NCI-H82 treated with DMSO at 0.1 percent for 48 hours (cell line): ENCODE results near the gene SMAD3.

Experiments
- DNase-seq: peaks from one replicate; lab custom pipeline; 2025; ENCODE audit not compliant: unreplicated experiment; lab: John Stamatoyannopoulos, UW

SMAD3 gene

DNA sequence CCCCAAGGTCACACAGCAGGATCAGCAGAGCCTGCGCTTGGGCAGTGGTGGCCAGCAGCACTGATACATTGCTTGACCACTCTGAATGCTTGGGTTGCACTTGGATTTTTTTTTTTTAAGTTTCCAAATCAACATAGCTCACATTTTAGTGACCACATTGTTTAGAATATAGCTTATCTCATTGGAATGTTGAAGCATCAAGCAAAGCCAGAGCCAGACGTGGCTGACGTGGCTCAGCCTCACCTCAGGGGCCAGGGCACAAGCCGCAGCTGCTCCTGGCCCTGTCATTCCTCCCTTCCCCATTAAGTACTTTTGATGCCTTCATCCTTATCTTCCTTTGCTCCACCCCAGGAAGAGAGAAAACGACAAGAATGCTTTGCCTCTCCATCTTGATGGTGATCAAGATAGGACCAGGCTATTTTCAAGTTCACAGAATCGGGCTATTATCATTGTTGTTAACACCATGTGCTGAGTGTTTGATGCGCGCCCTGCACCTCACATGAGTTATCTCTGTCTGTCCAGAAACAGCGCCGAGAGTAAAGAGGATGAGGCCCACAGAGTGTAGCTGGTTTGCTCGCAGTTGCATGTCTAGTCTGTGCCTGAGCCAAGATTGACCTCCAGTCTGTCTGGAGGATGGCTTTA lies 113.3 kb downstream of the SMAD3 start:
- no peak for DNase-seq

DNA sequence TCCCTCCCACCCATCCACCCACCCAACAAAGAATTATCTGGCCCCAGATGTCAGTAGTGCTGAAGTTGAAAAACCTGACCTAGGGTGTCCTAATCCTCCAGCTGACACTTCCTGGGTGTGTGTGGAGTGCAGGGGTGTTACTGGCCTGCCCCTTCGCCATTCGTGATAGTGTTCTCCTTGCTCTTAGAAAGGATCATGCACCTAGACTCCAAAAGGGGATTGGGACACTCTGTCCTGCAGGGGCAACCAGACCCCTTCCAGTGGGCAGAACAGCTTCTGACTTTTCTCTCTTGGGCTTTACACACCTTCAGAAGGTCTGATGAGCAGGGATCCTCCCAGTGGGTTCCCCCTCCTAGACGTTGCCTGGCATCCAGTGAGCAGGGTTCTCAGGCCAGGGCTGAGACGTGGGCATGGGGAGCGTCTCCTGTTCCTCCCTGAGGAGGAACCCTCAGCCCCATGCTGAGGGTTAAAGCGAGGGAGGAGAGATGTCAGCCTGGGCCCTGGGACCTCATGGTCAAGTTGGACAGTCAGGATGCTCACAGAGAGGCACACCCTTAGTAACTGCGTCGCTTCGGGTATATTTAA lies 114.1 kb downstream of the SMAD3 start:
- DNase-seq, result no peak

DNA sequence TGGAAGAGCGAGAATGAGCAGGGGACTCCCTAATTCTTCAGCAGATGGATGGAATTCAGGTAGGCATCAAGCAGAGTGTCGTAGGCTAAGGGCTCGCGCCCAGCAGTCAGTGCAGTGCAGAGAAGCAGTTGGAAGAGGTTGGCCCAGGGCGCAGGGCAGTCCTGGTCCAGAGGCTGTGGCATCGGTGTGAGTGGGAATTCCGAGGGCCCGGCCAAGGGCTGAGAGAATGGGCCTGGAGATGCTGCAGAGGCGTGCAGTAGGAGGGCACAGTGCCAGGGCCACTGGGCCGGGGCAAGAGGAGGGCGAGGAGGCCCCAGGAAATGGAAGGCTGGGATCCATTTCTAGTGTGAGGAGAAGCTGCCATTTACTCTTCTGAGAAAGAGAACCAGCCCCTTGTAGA lies 114.6 kb downstream of the SMAD3 start:
- DNase-seq, result no peak

DNA sequence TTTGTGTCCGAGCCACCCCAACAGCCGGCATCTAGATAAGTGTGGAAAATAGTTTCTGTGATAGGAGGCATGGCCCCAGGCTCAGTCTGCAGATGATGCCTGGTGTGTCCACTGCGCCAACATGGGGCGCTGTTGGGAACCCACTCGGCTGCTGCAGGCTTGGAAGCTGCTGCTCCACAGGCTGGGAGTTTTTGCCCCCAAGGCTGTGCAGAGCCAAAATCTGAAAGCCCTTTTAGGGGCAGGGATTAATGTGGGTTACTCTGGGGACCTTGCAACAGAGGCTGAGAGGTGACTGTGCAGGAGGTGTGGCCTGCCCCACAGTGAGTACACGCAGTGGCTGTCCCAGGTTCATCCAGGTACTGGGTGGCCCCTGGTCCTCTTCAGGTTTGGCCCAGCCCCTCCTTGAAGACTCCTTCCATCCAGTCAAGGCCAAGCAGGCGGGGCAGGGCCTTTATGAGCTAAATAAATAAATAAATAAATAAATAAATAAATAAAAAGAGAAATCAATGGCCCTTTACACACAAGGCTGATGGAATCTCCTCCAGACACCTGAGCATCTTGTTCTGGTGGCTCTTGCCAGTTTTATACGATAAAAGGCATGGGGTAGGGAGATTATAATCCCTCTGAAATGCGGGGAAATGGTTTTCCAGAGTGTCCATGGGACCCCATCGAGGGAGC lies 115.3 kb downstream of the SMAD3 start:
- DNase-seq, result no peak

DNA sequence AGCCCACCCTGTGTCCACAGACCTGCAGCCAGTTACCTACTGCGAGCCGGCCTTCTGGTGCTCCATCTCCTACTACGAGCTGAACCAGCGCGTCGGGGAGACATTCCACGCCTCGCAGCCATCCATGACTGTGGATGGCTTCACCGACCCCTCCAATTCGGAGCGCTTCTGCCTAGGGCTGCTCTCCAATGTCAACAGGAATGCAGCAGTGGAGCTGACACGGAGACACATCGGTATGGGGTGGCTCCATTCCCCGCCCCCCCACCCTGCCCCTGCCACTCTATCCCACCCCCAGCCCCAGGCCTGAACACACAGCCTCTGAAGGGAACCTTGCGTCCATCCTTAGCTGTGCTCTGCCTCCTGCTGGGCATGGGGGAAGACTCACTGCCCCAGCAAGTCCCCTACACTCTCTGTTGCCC lies 115.8 kb downstream of the SMAD3 start:
- no peak for DNase-seq

DNA sequence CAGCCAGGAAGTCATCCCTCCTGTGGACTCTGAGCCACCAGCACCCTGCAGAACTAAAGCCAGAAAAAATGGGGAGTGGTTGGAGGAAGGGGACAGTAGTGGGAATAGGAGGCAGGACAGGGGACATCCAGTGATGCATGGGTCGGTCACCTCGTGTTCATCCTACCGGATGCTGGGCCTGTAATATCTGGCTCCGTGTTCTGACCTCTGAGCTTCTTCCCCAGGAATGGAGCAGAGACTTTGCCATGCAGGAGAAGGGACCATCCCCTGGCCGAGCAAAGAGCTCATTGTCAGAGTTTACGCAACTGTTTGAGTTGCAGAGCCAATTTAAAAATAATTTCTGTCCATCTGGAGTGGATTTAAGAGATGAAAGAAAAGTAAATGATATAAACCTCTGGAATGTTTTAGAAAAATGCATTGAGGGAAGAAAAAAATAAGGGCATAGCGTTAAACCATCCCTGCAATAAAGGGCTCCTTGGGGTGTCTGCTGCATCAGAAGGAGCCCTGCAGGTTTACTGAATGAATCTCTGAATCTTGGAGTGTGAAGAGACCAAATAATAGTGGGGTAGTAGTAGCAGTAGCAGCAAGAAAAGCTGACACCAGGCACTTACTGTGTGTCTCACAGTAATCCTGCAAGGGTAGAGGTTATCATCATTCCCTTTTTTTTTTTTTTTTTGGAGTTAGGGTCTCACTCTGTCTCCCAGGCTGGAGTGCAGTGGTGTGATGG lies 118.2 kb downstream of the SMAD3 start:
- no peak for DNase-seq

DNA sequence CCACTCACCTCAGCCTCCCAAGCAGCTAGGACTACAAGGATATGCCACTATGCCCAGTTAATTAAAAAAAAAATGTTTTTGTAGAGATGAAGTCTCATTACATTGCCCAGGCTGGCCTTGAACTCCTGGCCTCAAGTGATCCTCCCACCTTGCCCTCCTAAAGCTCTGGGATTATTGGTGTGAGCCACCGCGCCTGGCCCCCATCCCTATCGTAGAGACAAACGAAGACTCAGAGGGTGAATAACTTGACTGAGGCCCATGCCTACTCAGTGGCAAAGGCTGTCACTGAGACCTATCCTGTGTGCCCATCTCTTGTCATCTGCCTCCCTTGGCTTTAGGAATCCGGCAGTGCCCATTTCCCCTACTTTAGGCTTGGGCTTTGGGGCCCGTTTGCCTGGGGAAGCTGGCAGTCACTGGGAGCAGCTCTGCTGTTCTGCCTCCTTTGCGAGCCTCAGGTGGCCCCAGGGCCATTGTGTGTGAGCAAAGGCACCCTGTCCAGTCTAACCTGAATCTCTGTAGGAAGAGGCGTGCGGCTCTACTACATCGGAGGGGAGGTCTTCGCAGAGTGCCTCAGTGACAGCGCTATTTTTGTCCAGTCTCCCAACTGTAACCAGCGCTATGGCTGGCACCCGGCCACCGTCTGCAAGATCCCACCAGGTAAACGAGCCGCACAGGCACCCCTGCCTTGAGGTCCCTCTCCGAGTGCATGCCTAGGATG lies 119.0 kb downstream of the SMAD3 start:
- DNase-seq, result no peak

DNA sequence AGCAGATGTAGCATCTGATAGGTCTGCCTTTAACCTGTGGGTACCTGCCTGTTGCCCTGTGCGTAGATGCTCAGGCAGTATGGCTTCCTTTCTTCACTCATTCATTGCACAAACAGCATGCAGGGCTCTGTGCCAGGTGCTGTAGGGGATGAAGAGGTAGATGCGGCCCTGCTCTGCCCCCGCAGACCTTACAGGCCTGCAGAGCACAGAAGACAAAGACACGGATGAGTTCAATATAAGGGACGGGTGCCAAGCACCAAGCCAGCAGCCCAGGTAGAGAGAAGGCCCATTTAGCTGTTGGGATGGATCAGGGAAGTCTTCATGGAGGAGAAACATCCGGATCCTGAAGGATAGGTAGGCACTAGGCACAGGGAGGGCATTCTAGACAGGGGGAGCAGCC lies 119.6 kb downstream of the SMAD3 start:
- no peak for DNase-seq

DNA sequence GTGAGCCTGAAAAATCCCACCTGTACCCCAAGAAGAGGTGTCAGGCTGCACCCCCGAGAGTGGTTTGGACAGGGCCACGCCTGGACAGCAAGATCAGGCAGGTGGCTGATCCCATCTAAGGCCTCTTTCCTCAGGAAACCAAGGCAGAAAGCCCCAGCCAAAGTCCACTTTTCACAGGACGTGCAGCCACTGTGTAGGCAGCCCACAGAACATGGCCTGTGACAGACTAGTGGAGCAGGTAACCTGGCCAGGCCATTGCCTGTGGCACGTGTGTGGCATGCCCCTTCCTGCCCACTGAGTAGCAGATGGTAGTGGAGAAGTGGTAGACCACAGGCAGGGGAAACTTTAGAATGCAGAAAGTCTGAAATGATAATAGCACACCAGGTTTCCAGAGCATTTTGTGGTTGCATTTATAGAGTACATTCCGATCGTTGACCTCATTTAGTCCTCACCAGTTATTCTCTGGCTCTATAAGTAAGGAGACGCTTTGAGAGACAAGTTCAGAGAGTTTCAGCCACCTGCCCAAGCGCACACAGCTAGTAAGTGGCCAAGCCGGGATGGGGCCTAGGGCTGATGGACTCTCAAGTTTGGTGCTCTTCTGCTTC lies 120.3 kb downstream of the SMAD3 start:
- no peak for DNase-seq

DNA sequence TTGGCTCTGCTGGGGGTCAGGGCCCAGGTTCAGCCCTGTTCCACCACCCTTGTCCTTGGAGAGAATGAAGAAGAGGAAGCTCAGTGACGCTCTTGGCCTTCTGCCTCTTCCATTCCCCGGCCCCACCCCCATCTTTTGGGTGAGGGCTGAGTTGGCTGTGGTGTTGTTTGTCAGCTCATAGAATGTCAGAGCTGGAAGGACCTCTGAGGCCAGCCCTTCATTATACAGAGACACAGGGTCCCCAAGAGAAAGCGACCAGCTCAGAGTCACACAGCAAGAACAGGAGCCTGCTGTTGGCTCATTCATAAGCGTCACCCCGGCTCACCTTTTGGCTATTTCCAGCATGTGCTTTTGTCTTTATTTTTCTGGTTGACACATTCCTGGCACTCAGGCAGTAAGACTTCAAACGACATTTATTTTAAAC lies 120.8 kb downstream of the SMAD3 start:
- DNase-seq, result no peak

DNA sequence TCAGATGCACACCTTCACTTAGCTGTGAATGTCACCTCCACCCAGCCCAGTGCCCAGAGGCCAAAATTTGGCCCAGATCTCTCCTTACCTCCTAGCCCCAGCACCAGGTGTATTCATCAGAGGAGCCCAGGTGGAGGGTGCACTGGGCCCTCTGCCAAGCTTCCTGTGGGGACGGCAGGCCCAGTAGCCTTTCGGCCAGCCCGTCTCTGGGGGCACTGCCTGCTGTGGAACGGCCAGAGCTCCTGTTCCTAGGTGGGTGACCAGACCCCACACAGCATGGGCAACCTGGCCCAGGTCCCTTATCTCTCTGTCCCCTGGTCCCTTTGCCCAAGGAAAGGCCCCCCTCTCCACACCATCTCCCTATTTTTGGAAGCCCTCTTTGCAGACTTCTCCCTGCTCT lies 121.3 kb downstream of the SMAD3 start:
- no peak for DNase-seq

DNA sequence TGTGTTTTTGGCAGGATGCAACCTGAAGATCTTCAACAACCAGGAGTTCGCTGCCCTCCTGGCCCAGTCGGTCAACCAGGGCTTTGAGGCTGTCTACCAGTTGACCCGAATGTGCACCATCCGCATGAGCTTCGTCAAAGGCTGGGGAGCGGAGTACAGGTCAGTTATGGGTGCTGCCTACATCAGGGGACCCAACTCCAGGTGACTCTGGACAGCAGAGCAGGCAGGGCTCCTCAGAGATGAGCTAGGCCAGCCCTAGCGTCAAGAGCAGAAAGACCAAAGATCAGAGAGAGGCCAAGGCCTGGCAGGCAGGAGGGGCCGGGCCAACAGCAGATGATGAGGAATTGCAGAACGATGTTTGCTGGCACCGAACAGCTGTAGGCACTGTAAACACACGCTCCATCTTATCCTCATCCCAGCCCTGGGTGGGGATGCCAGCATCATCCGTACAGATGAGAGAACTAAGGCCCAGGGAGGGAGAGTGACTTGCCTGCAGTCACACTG lies 122.0 kb downstream of the SMAD3 start:
- no peak for DNase-seq

DNA sequence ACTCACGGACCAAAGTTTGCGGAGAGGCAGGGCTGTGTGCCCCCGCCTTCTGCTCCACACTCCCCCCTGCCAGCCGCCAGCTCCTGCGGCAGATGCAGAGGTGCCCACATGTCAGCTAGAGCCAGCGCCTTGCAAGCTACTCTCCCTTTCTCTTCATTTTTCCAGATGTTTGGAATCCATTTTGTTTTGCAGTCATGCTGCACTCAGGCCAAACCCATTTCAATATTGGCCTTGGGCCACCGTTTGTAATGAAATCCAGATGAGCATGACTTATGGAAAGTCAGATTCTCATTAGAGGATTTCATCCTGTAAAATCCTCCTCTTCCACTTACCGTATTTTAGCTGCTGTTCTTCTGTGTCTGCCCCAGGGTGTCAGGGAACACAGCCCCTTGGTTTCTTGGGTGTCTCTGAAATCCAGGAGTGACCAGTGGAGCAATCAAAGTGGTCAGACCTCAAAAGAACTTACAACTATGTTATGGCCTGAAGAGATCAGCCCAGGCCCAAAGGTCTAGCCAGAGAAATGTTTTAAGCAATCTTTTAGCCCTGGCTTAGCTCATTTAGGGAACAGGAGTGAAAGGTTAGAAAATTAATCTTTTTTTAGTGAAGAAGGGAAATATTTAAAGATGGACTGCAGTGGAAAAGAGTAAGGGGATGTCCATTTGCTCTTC lies 123.3 kb downstream of the SMAD3 start:
- DNase-seq, result no peak

DNA sequence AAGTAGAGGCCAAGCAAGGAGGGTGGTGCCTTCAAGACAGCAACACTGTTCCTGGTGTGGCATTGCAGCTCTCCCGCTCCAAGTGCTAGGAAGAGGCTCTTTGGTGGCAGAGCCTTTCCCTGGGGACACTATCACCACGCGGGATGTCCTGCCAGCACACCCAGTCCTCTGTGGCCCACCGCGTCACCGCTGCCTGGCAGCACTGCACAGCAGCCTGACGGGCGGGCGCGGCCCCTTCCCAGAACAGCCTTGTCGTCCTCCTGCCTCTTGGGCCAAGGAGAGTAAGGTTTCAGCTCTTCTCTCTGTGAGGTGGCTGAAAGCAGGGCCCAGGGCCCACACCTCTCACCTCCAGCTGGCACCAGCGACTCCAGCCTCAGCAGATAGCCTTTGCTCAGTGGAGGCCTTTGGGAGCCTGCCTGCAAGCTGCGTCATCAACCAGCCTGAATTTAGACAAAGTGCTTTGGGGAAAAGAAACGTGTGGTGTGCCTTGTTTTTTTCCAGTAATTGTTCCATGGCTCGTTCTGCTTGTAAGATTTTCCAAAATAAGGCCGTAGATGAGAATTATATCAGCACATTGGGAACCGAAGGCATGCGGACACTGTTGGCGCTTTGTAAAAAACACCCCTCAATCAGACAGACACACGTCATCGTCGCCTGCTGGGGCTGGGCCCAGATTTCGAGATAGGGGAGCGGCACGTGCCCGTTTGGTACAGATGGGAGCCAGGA lies 124.1 kb downstream of the SMAD3 start:
- no peak for DNase-seq

DNA sequence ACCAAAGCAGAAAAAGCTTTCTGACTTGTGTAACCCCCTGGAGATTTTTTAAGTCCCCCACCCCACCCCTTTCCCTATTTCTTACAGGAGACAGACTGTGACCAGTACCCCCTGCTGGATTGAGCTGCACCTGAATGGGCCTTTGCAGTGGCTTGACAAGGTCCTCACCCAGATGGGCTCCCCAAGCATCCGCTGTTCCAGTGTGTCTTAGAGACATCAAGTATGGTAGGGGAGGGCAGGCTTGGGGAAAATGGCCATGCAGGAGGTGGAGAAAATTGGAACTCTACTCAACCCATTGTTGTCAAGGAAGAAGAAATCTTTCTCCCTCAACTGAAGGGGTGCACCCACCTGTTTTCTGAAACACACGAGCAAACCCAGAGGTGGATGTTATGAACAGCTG lies 124.9 kb downstream of the SMAD3 start:
- no peak for DNase-seq

DNA sequence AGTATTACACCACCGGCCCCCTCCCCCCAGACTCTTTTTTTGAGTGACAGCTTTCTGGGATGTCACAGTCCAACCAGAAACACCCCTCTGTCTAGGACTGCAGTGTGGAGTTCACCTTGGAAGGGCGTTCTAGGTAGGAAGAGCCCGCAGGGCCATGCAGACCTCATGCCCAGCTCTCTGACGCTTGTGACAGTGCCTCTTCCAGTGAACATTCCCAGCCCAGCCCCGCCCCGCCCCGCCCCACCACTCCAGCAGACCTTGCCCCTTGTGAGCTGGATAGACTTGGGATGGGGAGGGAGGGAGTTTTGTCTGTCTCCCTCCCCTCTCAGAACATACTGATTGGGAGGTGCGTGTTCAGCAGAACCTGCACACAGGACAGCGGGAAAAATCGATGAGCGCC lies 125.4 kb downstream of the SMAD3 start:
- DNase-seq, result no peak

DNA sequence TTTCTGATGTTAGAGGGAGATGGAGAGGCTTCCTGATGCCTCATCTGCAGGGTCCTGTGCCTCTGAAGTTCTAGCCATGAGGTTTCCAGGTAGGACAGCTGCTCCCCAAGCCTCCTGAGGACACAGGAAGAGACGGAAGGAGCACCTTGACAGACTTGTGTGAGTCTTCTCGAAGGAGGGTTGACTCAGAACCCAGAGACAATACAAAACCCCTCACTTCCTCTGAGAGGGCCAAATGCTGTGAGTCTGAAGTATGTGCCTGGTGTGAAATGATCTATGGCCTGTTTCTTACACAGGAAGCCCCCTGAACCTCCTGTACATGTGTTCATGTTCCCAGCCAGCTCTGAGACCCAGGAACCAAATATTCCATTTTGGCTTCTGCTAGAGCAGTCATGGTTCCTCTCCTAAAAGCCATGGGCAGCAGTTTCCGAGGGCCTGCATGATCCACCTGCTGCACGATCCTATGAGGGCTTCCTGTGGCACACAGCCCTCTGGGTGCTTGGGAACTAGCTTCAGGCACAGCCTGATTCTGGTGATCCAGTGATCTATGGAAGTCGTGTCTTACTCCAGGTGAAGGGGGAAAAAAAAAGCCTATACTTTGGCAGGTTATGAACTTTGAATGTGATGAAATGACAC lies 126.9 kb downstream of the SMAD3 start:
- no peak for DNase-seq

DNA sequence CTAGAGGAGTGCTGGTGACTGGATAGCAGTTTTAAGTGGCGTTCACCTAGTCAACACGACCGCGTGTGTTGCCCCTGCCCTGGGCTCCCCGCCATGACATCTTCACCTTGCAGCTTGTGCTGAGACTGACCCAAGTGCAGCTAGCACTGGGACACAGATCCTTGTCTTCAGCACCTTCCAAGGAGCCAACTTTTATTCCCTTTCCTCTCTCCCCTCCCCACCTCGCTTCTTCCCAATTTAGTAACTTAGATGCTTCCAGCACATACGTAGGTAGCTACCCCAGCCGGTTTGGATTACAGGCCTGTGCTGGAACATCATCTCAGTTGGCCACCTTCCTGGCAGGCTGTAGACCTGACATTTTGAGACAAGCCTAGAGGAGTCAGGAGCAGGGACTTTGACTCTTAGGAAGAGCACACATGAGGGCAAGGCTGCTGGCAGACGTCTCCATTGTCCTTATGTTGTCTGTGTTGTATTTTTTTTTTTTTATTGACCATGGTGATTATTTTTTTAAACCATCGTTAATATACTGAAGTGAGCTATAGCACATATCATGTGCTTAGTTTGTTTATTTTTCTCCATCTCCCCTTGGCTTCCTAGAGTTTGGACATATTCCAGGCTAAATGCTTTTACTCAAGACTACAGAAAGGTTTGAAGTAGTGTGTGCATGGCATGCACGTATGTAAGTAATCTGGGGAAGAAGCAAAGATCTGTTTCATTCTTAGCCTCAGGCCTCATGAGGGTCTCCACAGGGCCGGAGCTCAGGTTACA lies 128.0 kb downstream of the SMAD3 start:
- no peak for DNase-seq
